SK-N-SH (cell line): Measurements from ENCODE around the gene MGME1. TPM values are rescaled to one million over a fixed set of nuclear protein-coding genes. Genes with fewer than 3 reads are reported as not detected.

Experiments
- CTCF ChIA-PET: fragments of 300-600, 350-600 bp; formaldehyde crosslinking; extraction: SDS; loops from one replicate; lab custom pipeline; 2021; lab: Yijun Ruan, JAX
- POLR2A ChIA-PET: fragments of 350-600 bp; sonication (Branson Sonifier 250); formaldehyde crosslinking; extraction: SDS; loops from one replicate; lab custom pipeline; 2020; ENCODE audit warnings: antibody characterized with exemption, inconsistent platforms; lab: Yijun Ruan, JAX
- DNase-seq: peaks from one replicate; pipeline ENCODE4 v3.0.0; 2012
- H2AFZ ChIP-seq: fragments of 200-600 bp; sonication (generic); 2 replicates; pipeline ENCODE4 v1.8.1; 2016; ENCODE audit warnings: antibody characterized with exemption, mild to moderate bottlenecking, low read depth
- H3F3A ChIP-seq: fragments of 200-600 bp; sonication (generic); replicated peaks from 2 replicates; pipeline ENCODE3; 2016; ENCODE audit warnings: antibody characterized with exemption, mild to moderate bottlenecking; ENCODE audit not compliant: insufficient read depth
- H3K27ac ChIP-seq, 2 experiments: fragments of 200-500 bp in 1 of 2; fragments of 200-600 bp in 1 of 2; sonication (Bioruptor generic) in 1 of 2; sonication (generic), shearing (Covaris generic) in 1 of 2; 2 replicates each; pipeline versions ENCODE4 v1.5.1 to v1.6.1; 2014 to 2016; ENCODE audit warnings: low read depth in 2 of 2, inconsistent platforms in 1 of 2, low read length in 1 of 2, mild to moderate bottlenecking in 1 of 2, mixed read lengths in 1 of 2
- H3K27me3 ChIP-seq: fragments of 200-600 bp; sonication (generic), shearing (Covaris generic); 2 replicates; pipeline ENCODE4 v1.6.1; 2016; ENCODE audit warnings: mixed run types; ENCODE audit not compliant: insufficient read depth
- H3K36me3 ChIP-seq, 2 experiments: fragments of 200-500 bp in 1 of 2; fragments of 200-600 bp in 1 of 2; sonication (Bioruptor generic) in 1 of 2; sonication (generic) in 1 of 2; replicated peaks in 1 of 2; 2 replicates each; pipeline versions ENCODE3 to v1.5.1; 2014 to 2016; ENCODE audit warnings: low read length in 1 of 2, mild to moderate bottlenecking in 1 of 2; ENCODE audit not compliant: insufficient read depth in 2 of 2, control insufficient read depth in 1 of 2
- H3K4me1 ChIP-seq, 2 experiments: fragments of 200-500 bp in 1 of 2; fragments of 200-600 bp in 1 of 2; sonication (Bioruptor generic) in 1 of 2; sonication (generic), shearing (Covaris generic) in 1 of 2; 2 replicates each; pipeline versions ENCODE4 v1.5.1 to v1.6.1; 2014 to 2016; ENCODE audit warnings: low read depth in 1 of 2, low read length in 1 of 2, mixed run types in 1 of 2; ENCODE audit not compliant: insufficient read depth in 2 of 2, control insufficient read depth in 1 of 2
- H3K4me2 ChIP-seq: fragments of 200-600 bp; sonication (generic), shearing (Covaris generic); 2 replicates; pipeline ENCODE4 v1.6.1; 2017; ENCODE audit warnings: mixed run types
- H3K4me3 ChIP-seq, 2 experiments: fragments of 200-500 bp in 1 of 2; fragments of 200-600 bp in 1 of 2; sonication (Bioruptor generic) in 1 of 2; sonication (generic), shearing (Covaris generic) in 1 of 2; 2 replicates each; pipeline versions ENCODE4 v1.5.1 to v1.8.1; 2014 to 2016; ENCODE audit warnings: low read depth in 2 of 2, inconsistent platforms in 1 of 2, low read length in 1 of 2, mild to moderate bottlenecking in 1 of 2, mixed read lengths in 1 of 2, moderate library complexity in 1 of 2
- H3K79me2 ChIP-seq: fragments of 200-600 bp; sonication (generic); 2 replicates; pipeline ENCODE4 v1.8.1; 2017; ENCODE audit warnings: mild to moderate bottlenecking; ENCODE audit not compliant: insufficient read depth
- H3K9ac ChIP-seq: fragments of 200-600 bp; sonication (generic); 2 replicates; pipeline ENCODE4 v1.6.1; 2017; ENCODE audit warnings: mixed run types
- H3K9me2 ChIP-seq: fragments of 200-600 bp; sonication (generic); 2 replicates; pipeline ENCODE4 v1.6.1; 2017; ENCODE audit warnings: mixed run types
- H3K9me3 ChIP-seq: fragments of 200-600 bp; sonication (generic); 2 replicates; pipeline ENCODE4 v1.6.1; 2017; ENCODE audit warnings: mixed run types, mild to moderate bottlenecking, moderate library complexity
- H4K20me1 ChIP-seq: fragments of 200-600 bp; sonication (generic); 2 replicates; pipeline ENCODE4 v1.6.1; 2017; ENCODE audit warnings: mild to moderate bottlenecking, mixed run types; ENCODE audit not compliant: insufficient read depth
- CHD2 ChIP-seq: fragments of 150-350 bp; IDR thresholded peaks from 2 replicates; pipeline ENCODE4 v1.6.1; 2018; ENCODE audit warnings: low read length; ENCODE audit not compliant: partially characterized antibody
- ELF1 ChIP-seq: IDR thresholded peaks from 2 replicates; pipeline ENCODE4 v1.4.0; 2012
- EZH2phosphoT487 ChIP-seq: fragments of 200-600 bp; sonication (generic); IDR thresholded peaks from 2 replicates; pipeline ENCODE4 v1.6.1; 2017; ENCODE audit warnings: low read depth, mixed run types, mild to moderate bottlenecking, antibody characterized with exemption, moderate library complexity, borderline replicate concordance
- FOSL2 ChIP-seq: IDR thresholded peaks from 2 replicates; pipeline ENCODE4 v1.4.0; 2012; ENCODE audit warnings: low read depth, mild to moderate bottlenecking, moderate library complexity, borderline replicate concordance
- FOXJ3 ChIP-seq: sonication (generic); formaldehyde crosslinking; IDR thresholded peaks from 2 replicates; pipeline ENCODE4 v1.5.1; 2020; ENCODE audit warnings: mild to moderate bottlenecking, missing genetic modification reagents
- GABPA ChIP-seq: IDR thresholded peaks from 2 replicates; pipeline ENCODE4 v1.4.0; 2012; ENCODE audit warnings: low read depth, mild to moderate bottlenecking
- JUND ChIP-seq: IDR thresholded peaks from 2 replicates; pipeline ENCODE4 v1.4.0; 2012
- MEF2A ChIP-seq: IDR thresholded peaks from 2 replicates; pipeline ENCODE4 v1.4.0; 2012; ENCODE audit warnings: low read depth, borderline replicate concordance
- MXI1 ChIP-seq: IDR thresholded peaks from 2 replicates; pipeline ENCODE4 v1.6.1; 2012; ENCODE audit warnings: mild to moderate bottlenecking, low read depth, low read length, improper control_type of control experiment
- NFIC ChIP-seq: IDR thresholded peaks from 2 replicates; pipeline ENCODE4 v1.4.0; 2012; ENCODE audit warnings: borderline replicate concordance
- NRF1 ChIP-seq: IDR thresholded peaks from 2 replicates; pipeline ENCODE4 v1.6.1; 2012; ENCODE audit warnings: low read depth, mild to moderate bottlenecking, low read length
- PBX3 ChIP-seq: IDR thresholded peaks from 2 replicates; pipeline ENCODE4; 2012
- RCOR1 ChIP-seq: fragments of 150-350 bp; IDR thresholded peaks from 2 replicates; pipeline ENCODE4 v1.6.1; 2017; ENCODE audit warnings: antibody characterized with exemption, low read length
- REST ChIP-seq: IDR thresholded peaks from 2 replicates; pipeline ENCODE4 v1.6.1; 2012; ENCODE audit warnings: mild to moderate bottlenecking, low read depth, low read length, moderate library complexity
- RFX5 ChIP-seq: IDR thresholded peaks from 2 replicates; pipeline ENCODE4 v1.6.1; 2012; ENCODE audit warnings: mild to moderate bottlenecking, improper control_type of control experiment, low read length
- RXRA ChIP-seq: IDR thresholded peaks from 2 replicates; pipeline ENCODE4 v1.4.0; 2012; ENCODE audit warnings: low read depth, mild to moderate bottlenecking, borderline replicate concordance
- SIN3A ChIP-seq: IDR thresholded peaks from 2 replicates; pipeline ENCODE4 v1.6.1; 2012; ENCODE audit warnings: low read depth, mild to moderate bottlenecking, low read length, moderate library complexity, borderline replicate concordance
- TAF1 ChIP-seq: IDR thresholded peaks from 2 replicates; pipeline ENCODE4 v1.6.1; 2012; ENCODE audit warnings: low read depth, mild to moderate bottlenecking, low read length, moderate library complexity, borderline replicate concordance
- WGBS: methylation state at CpG from one replicate; pipeline ENCODE4 v1.1.6; 2017; ENCODE audit warnings: low lambda C conversion rate; 5-methylcytosine and 5-hydroxymethylcytosine counted together
- polyA plus RNA-seq, 3 experiments: library from polyadenylated mRNA; depleted of rRNA; stranded (reverse); fragments of >200 nt; gene quantifications; 2 replicates each; pipeline ENCODE4 v1.2.3, GENCODE V29; 2012
- TF ChIP-seq, protein P1 (sequence below): IDR thresholded peaks from 2 replicates; pipeline ENCODE4 v1.4.0; 2012; ENCODE audit warnings: low read depth, borderline replicate concordance
- TF ChIP-seq, protein P2 (sequence below): fragments of 150-350 bp; IDR thresholded peaks from 2 replicates; pipeline ENCODE4 v1.6.1; 2016; ENCODE audit warnings: mild to moderate bottlenecking, low read depth, low read length

MGME1 gene
- polyA plus RNA-seq, 1 of the 3 experiments (the other 2 are of a cell fraction): 7.9 TPM

- Histone ChIP-seq H3K4me3 (no peak overlapping the region), H3F3A (no peaks in the 10 kb centered on the region), H3K9me3 (no peaks in the 10 kb centered on the region), H3K9me2 (no peaks in the 10 kb centered on the region), H3K36me3 (no peaks in the 10 kb centered on the region), H3K4me1 (peaks cover 0 to 5% of the 10 kb centered on the region in 2 experiments; a peak in 1 of 4 replicates), H3K79me2 (no peaks in the 10 kb centered on the region), H3K27ac (no peak overlapping the region), H3K27me3 (peaks cover 4% of the 10 kb centered on the region; the same call in 1 of the 2 replicates), H3K9ac (no peak overlapping the region), H2AFZ (no peak overlapping the region), H4K20me1 (no peaks in the 10 kb centered on the region), H3K4me2 (no peak overlapping the region)
- TF ChIP-seq EZH2phosphoT487 (no peak), GABPA (no peak), SIN3A (no peak), ELF1 (no peak), NFIC (no peak), RCOR1 (no peak), NRF1 (no peak), TAF1 (no peak), RFX5 (no peak)
- TF ChIP-seq, protein P1, sequence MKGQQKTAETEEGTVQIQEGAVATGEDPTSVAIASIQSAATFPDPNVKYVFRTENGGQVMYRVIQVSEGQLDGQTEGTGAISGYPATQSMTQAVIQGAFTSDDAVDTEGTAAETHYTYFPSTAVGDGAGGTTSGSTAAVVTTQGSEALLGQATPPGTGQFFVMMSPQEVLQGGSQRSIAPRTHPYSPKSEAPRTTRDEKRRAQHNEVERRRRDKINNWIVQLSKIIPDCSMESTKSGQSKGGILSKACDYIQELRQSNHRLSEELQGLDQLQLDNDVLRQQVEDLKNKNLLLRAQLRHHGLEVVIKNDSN: no peak
- 41% methylated on average over 1 of the region's 1 CpG for WGBS
- ChIA-PET CTCF (interaction anchor here (1.4 kb wide), 1 partner anchor 17 kb away, joined by 4 read pairs; no protein-coding TSS in a partner anchor), POLR2A (no interaction called here)
- DNase-seq: no peak
These were observed 47.0 kb upstream of the MGME1 start for GRCh38 chr20:17921774-17922173.

DNA sequence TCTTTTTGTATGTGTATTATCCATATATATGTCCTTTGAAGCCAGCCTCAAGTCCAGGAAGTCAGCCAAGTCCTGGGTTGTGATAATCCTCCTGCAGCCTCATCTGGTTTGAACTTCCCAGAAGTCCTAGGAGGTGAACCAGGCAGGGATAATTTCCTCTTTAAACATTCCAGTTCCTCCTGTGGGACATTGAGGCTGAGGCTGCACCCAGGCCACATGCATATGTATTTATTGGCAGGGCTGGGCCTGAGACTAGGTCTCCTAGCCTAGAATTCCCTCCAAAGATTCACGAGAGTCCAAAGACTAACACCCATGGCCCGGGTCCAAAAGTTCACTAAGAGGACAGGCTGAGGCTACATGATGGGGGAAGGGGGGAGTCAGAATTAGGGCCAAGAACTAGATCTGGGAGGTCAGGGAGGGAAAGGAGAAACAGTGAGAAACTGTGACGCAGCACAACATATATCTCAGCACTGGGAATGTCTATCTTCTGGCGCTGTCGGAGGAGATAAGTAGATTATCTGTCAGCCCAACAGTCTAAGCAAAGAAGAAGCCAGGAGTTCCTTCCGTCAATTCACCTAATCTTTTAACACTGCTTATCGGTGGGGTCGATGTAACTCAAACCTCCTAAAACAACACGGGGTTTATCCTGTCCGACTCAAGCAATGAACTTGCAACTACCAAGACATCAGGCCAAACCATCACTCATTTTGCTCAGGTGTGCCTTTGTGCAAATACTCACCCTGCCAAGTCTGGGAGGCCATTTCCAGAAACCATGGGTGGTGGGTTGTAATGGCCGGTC lies 43.5 kb upstream of the MGME1 start:
- Histone ChIP-seq H3K4me1 (peaks cover 0 to 5% of the 10 kb centered on the region in 2 experiments; a peak in 1 of 4 replicates), H3K27me3 (peaks cover 4% of the 10 kb centered on the region; the same call in 1 of the 2 replicates), H4K20me1 (no peaks in the 10 kb centered on the region), H3K4me3 (no peak overlapping the region), H3F3A (no peaks in the 10 kb centered on the region), H3K4me2 (no peak overlapping the region), H3K79me2 (no peaks in the 10 kb centered on the region), H3K36me3 (no peaks in the 10 kb centered on the region), H2AFZ (no peak overlapping the region), H3K9me3 (no peaks in the 10 kb centered on the region), H3K9ac (no peak overlapping the region), H3K27ac (no peak overlapping the region), H3K9me2 (no peaks in the 10 kb centered on the region)
- WGBS: 68% methylated on average over 11 of the region's 11 CpGs
- POLR2A ChIA-PET: no interaction called here
- CTCF ChIA-PET: interaction anchor here (0.7 kb wide), 1 partner anchor 14 kb away, joined by 3 read pairs; no protein-coding TSS in a partner anchor
- DNase-seq: no peak
- no peak for TF ChIP-seq MEF2A
- no peak for TF ChIP-seq RXRA
- no peak for TF ChIP-seq REST
- TF ChIP-seq MXI1: no peak
- TF ChIP-seq CHD2: no peak
- TF ChIP-seq, protein P2, sequence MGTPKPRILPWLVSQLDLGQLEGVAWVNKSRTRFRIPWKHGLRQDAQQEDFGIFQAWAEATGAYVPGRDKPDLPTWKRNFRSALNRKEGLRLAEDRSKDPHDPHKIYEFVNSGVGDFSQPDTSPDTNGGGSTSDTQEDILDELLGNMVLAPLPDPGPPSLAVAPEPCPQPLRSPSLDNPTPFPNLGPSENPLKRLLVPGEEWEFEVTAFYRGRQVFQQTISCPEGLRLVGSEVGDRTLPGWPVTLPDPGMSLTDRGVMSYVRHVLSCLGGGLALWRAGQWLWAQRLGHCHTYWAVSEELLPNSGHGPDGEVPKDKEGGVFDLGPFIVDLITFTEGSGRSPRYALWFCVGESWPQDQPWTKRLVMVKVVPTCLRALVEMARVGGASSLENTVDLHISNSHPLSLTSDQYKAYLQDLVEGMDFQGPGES: no peak
- TF ChIP-seq FOSL2: no peak
- no peak for TF ChIP-seq PBX3
- TF ChIP-seq JUND: no peak
- TF ChIP-seq FOXJ3: no peak
